Amniotic stem cell (primary cell): ENCODE measurements around the gene TOM1L1.

Experiments used
- DNase-seq: peaks from one replicate; lab custom pipeline; 2025; lab: John Stamatoyannopoulos, UW

The TOM1L1 gene

DNA sequence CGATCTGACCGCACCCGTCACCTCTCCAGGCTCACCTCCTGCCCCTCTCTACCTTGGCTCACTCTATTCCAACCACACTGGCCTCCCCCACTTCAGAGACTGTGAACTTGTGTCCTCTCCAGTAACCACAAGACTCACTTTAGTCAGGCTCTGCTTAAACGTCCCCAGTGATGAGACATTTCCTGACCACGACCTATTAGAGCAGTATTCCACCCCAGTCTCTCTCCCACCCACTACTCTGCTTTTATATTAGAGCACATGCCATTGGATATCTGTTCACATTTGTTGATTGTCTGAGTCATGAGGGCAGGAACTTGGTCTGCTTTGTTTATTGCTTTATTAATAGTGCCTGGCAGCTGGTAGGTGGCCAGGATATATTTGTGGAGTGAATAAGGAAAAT lies 47.7 kb downstream of the TOM1L1 start:
- peak; percentile 10 for DNase-seq

DNA sequence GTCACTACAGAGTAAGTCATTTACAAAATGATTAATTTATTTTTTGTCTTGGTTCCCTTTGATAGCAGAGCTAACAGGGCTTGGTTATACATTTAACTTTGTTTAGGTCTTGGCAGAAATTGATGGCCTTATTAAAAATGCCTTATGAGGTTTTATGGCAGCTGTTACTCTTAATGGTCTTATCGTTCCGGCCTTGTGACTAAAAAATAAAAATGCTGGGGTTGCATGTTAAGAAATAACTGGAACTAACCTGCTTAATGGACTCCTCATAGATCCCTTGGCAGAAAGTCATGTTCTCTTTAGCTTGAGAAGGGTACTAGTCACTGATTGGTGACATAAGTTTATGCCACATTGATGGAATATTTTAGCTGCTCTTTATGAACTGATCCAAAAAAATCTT lies 49.5 kb downstream of the TOM1L1 start:
- DNase-seq: no peak

DNA sequence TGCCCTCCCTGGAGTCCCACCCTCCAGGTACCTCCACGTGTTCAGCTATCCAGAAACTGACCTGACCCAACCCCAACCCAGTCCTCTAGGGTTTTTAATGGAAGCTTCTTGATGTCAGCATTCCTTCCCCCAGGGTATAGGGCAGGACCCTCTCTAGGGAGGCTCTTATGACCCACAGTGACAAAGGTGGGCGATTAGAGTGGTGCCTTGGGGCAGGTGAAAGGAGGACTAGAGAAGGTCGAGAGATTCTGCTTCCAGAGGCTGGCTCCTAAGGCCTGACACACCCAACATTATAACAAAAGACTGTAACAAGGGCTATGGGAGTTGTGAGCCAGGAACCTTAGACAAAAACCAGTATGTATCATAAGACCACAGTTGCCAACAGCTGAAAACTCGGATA lies 50.6 kb downstream of the TOM1L1 start:
- DNase-seq: no peak

DNA sequence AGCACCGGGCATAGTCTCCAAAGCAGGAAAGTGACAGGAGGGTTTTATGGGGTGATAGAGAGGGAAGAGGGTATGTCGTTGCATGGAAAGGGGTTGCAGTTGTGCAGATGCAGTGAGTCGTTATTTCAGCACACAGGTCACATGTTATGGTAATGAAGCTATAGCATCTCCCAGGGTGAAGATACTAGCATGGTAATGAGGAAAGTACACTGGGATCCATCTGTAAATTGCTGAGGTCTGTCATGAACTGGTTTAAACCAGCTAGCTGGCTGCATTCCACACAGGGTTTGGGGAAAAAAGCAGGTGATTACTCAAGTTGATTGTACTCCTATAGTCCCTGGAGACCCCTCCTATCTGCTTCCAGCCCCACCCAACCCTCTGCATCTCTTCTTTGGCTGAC lies 56.1 kb downstream of the TOM1L1 start:
- no peak for DNase-seq

DNA sequence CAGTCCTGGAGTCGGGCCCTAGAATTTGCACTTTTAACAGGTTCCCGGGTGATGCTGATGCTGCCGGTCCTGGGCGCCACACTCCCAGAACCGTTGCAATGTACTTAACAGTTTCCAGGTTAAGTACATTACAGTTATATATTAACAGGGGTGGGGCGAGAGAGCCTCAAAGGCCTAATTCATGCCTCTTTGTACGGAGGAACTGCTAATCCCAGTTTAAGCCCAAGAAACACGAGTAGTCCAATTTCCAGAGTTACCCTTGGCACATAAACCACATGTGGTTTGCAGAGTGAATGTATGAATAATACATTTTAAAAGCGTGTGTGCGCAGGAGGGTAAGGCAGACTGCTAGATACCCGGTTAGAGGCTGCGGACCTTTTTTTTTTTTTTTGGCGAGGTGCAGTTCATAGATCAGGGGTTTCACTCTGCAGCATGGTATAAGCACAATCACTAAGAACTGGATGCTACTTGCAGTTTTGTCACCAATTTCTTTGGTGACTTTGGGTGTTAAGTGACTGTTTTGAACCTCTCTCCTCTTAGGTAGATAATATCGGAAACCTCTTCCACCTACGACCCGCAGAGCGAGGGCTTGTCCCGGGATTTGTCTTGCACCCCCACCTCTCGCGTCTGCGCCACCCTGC lies 67.1 kb downstream of the TOM1L1 start:
- DNase-seq: no peak

DNA sequence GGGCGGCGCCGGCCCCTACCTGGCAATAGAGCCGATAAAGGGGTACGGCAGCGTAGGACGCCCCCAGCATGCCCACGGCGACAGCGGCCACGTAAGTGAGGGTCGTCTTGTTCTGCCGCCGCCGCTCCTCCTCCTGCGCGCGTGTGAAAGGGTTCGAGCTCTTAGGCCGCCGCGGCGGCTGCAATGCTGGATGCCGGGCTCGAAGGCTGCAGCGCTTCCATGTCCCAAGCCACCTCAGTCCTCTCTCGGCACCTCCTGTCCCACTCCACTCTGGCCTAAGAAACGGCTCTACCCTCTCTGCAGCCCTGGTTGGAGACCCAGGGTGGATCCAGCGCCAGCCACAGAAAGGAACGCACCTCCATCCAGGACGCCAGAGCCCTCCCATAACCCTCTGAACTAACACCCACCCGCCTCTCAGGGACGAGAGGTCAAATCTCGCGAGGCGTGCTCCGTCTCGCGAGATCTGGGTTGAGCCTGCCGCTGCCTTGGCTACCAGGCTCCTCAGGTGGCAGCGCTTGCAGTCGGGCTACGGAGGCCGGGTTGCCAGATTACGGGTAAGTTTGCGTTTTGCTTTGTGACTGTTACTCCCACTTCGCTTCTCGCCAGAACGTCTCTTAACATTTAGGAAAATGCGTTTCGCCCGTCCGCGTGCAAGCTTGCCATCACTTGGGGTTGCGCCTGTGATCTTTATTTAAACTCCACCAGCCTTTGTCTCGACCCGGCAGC lies 67.8 kb downstream of the TOM1L1 start, which contains the start of the genes COX11 and STXBP4:
Gene COX11 (minus strand): TSS at position 393 of the 726 bp plus-strand sequence. CDS start 8 bp downstream, at position 385.
Gene STXBP4 (plus strand): TSS at position 504 of the 726 bp plus-strand sequence. CDS start 17,455 bp downstream, outside the sequence.
- peak; percentile 87 for DNase-seq

DNA sequence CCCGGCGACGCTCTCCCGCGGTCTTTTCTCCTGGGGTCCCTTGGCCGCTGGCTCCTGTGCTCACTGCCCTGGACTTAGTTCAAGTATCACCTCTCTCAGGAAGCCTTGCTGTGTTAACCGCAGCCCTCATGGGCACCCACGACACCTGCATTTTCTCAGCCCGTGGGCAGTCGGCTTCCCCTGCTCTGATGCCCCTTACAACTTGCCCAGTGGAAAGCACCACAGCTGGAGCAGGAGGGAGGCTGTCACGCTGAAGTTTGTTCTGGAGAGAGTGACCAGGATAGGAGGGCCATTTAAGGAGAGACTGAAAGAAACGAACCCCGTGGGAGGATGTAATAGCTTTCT lies 68.3 kb downstream of the TOM1L1 start:
- peak; percentile 45 for DNase-seq

DNA sequence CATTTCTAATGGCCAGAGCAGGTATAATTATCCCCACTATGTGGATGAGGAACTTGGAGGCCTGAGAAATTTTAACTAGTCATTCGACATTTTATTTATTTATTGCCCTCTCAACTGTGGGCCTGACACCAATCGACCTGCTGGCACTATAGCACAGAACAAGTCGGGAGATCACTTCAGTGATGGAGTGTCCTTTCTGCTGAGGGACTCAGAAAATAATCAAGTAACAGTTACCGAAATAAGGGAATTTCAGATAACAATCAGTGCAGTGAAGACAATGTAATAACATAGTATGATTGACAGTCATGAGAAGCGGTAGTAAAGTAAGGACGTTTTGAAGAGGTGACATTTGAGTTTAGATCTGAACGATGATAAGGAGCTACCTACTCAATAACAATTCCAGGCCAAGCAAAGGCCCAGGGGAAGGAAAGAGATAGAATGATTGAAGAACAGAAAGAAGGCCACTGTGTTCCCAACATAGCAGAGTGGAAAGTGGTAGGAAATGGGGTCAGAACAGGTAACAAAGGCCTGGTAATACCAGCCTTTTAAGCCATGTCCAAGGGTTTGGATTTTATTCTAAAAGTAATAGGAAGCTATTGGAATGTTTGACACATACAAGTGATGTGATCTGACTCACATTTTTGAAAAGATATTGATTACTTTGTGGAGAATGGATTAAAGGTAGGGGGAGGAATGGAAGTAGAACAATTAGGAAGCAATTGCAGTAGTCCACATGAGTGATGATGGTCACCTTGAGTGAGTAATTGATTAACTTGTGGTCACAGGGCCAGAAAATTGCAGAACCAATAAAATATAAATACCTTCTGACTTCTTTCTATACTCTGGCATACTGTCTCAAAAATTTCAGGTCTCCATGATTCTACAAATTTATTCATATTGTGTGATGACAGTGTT lies 69.3 kb downstream of the TOM1L1 start:
- no peak for DNase-seq

DNA sequence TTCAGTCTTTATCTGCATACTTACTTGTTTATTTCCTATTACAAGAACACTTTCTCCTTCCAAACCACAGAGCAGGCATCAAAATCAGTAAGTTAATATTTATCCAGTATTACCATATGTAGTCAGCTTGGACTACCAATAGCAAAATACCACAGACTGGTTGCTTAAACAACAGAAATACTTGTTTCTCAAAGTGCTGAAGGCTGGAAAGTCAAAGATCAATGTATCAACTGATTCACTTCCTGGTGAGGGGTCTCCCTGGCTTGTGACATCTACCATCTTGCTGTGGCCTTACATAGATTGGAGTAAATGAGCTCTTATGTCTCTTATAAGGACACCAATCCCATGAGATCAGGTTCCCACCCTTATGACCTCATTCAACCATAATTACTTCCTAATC lies 70.5 kb downstream of the TOM1L1 start:
- DNase-seq: no peak

DNA sequence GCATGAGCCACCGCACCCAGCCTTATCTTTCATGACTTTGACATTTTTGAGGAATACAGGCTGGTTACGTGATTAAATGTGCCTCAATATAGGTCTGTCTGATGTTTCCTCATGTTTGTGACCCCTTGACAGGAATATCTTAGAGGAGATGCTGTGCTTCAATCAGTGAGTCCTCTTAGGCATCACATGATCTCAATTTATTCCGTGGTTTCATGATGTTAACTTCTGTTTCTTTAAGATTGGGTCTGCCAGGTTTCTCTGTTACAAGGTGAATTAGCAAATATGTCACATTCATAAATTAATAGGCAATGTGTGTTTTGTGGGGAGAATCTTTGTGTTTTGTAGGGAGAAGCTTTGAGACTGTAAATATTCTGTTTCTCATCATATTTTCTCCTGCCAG lies 71.2 kb downstream of the TOM1L1 start:
- DNase-seq: no peak

DNA sequence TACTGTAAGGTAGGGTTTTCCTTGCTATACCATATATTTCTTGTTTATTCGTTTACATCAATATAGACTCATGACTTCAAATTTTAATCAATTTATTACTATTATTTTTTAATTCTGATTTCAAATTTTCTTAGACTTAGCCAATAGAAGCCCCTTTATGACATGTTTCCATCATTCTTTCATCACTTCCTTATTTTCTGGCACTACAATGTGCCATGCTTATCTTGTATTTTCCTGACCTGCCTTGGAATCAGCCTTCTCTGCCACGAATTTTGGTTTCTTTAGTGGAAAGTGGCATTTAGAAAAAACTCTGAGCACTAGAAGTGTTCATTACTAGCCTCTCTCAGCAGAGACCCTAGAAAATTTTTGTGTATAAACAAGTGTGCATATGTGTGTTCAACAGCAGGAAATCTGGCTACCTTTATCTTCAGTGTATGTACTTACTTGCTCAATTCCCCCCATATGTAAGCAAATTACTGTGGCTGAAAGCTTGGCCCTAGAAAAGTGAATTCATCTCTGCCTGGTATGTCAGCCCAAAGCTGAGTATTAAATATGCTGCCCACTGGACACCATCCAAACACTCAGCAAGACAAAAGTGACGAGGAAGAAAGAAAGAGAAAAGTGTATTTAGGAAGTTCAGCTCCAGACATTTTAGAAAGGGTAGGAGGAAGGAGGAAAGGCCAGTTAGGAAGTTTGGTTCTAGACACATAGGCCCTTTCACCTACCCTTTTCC lies 71.9 kb downstream of the TOM1L1 start:
- no peak for DNase-seq

DNA sequence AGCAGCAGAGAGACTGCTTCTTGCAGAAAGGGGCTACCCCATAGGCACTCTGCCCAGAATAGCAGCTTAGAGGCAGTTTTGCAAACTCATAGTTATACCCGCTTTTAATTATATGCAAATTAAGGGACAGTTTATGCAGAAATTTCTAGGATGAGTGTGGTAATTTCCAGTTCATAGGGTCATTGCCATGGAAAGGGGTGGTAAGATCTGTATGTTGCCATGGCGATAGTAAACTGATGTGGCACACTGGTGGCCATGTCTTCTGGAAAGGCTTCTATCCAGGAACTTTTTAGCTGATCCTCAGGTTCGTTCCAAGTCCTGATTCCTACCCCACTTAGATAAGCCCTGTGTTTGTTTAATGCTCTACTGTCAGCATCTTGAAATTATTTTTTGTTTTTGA lies 74.1 kb downstream of the TOM1L1 start:
- DNase-seq: no peak

DNA sequence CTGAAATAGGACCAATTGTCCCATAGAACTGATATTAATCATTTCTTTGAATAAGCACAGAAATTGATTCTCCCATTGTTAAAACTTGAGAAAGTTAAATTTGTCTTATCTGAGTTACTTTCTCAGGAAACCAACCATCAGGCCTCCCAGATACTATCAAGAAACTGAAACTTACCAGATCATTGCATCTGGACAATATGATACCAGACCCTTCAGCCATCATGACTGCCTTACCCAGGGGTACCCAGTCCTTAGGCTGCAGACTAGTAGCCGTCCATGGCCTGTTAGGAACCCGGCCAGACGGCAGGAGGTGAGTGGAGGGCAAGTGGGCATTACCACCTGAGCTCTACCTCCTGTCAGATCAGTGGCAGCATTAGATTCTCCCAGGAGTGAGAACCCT lies 75.7 kb downstream of the TOM1L1 start:
- no peak for DNase-seq

DNA sequence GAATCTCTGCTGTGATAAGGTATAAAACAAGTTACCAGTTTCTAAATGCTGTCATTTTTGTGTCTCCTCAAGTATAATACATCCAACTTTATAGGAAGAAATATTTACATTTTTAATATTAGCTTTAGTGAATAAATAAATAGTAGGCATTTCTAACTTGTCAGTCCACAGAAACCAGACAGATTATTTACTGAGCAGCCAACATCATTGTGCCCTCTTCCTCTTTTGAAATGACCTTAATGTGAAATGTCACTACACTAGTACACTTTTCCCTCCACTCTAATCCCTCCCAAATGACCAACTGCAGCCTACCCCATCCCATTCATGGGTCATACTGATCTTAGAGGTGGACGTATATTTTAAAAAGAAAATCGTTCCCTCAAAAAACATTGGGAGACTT lies 77.1 kb downstream of the TOM1L1 start:
- no peak for DNase-seq

DNA sequence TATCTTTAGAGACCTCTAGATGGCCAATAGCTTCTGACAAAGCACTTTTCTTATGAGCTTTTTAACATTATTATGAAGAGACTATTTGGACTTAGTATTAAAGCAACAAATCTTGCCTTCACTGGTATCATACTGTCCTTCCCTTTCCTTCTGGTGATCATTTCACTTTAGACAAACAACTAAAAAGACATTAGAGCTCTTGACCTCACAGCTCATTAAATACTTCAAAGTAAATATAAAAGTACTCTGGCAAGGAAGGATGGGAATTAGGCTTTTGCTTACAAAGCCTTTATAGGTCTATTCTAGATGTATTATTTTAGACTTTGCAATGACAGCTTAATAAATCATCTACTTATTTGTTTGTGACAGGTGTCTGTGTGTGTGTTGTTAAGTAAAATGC lies 79.0 kb downstream of the TOM1L1 start:
- DNase-seq: no peak

DNA sequence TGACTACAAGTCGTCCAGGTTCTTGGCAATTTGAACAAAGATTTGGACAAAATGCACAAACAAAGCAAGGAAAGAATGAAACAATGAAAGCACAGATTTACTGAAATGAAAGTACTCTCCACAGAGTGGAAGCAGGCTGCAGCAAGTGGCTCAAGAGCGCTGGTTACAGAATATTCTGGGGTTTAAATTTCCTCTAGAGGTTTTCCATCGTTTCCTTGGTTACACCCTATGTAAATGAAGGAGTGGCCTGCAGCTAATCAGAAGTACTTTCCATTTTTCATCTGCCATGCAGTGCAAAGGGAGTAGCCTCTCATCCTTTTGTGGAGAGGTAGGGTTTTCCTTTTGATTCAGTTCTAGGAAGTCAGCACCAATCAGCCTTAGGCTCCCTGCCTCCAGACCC lies 79.7 kb downstream of the TOM1L1 start:
- DNase-seq: no peak

DNA sequence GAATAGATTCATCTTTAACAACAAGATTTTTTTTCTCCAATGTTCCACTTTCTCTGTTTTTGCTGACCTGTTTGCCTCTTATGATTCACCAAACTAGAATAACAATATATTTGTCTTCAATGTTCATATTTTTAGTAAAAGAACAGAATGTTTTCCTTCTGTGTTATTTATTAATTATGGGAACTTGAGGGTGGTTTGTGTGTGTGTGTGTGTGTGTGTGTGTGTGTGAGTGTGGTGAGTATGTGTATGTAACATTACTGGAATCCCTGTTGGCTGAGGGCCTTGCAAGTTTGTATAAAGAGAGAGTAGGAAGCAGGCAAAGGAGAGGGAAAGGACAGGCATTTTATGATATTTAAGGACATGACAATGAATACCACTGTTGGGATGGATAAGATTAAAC lies 81.7 kb downstream of the TOM1L1 start:
- DNase-seq: no peak

DNA sequence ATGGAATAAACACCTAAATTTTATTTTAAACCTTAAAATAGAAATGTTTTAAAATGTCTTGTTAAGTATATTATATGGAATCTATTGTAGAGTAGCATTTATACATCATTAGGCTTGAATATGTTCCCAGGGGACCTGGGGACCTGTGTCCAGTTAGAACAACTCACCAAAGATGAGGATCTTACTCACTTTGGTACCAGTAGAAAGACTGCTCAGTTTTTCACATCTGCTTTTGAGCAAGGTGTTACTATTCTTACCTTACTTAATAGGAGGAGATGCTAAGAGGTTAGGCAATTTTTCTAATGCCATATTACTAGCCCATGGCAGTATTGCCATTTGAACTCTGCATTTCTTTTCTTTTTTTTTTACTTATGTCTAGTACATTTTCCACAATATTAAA lies 82.6 kb downstream of the TOM1L1 start:
- no peak for DNase-seq

DNA sequence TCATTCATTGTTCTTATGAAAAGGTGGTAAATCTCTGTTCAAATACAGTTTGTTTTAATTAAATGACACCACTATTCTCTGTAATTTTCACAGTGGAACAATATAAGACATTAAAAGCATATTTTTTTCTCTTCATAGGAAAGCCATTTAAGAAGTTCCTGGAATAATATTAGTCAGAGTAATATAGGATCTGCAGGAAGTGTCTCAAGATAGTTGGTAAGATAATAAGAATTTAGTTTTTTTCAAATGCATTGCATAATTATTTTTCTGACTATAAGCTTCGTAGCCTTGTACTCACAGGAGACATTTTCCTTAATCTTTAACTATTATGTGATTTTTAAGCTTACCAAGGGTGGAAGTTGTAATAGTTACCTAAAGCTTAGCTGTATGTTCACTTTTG lies 84.8 kb downstream of the TOM1L1 start:
- no peak for DNase-seq

DNA sequence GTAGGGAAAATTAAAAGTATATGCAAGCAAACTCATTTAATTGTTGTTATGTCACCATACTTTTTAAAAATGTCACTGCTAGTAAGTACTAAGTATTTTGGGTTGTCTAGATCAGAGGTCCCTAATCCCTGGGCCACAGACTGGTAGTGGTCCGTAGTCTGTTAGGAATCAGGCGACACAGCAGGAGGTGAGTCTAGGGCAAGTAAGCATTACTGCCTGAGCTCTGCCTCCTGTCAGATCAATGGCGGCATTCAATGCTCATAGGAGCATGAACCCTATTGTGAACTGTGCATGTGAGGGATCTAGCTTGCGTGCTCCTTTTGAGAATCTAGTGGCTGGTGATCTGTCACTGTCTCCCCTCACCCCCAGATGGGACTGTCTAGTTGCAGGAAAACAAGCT lies 89.5 kb downstream of the TOM1L1 start:
- DNase-seq: no peak

DNA sequence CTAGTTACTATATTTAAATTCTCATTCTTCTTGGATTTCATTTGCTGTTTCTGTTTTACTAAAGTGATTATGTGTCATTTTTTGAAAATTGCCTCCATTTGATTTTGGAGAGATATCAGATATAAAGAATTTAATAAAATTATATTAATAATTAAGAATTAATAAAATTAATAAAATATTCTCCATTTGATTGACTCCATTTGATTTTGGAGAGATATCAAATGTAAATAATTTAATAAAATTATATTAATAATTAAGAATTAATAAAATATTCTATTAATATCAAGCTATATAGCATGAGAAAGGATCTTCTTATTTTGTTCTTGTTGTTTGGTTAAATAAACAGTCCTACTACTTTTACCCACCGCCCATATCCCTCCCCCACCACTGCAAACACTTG lies 90.9 kb downstream of the TOM1L1 start:
- DNase-seq: no peak
